ENCODE results near the gene EIF1. TPM values are rescaled to one million over a fixed set of nuclear protein-coding genes. Genes with fewer than 3 reads are reported as not detected.
"Not testable (repeated sequence)": the region's sequence is repeated elsewhere in the genome, so short reads cannot be mapped to it uniquely, and the experiment has no call there.

Gene EIF1
- total RNA-seq, 1 experiment from 2014 or later, result 1,945 TPM

GRCh38 chr17:41683441-41684007 is 5.2 kb upstream of the EIF1 start:
- no peak for TF ChIP-seq CTCF (IDR thresholded peaks at IDR 0.05; ENCODE audit: unreplicated experiment)
- CTCF ChIA-PET, result interaction anchor here (0.6 kb wide), 1 partner anchor 243 kb away, joined by 5 read pairs; the partner anchor contains the start of gene KRT38
- DNase-seq (ENCODE audit: unreplicated experiment), result no peak
- Mint-ChIP-seq H3K4me1 (ENCODE audit: insufficient read depth, unreplicated experiment) (peaks cover 15% of the 10 kb centered on the region), H3K36me3 (ENCODE audit: insufficient read depth, unreplicated experiment) (peaks cover 8% of the 10 kb centered on the region), H3K4me3 (ENCODE audit: unreplicated experiment) (no peak overlapping the region), H3K27ac (ENCODE audit: low read depth, unreplicated experiment) (no peak overlapping the region), H3K27me3 (ENCODE audit: insufficient read depth, unreplicated experiment) (no peaks in the 10 kb centered on the region), H3K9me3 (ENCODE audit: unreplicated experiment) (no peaks in the 10 kb centered on the region)
- POLR2A ChIA-PET, result interaction anchor here (0.9 kb wide), 1 partner anchor 874 kb away, joined by 3 read pairs; no protein-coding TSS in a partner anchor
- no TSS peak for BruUV-seq (replicated peaks)
- intact Hi-C loops (cut with micrococcal nuclease), result no loop called here

- H3K4me3 Mint-ChIP-seq (ENCODE audit: unreplicated experiment), result no peak overlapping the region
- DNase-seq (ENCODE audit: unreplicated experiment), result no peak
- no peaks in the 10 kb centered on the region for H3K27me3 Mint-ChIP-seq (ENCODE audit: insufficient read depth, unreplicated experiment)
- H3K27ac Mint-ChIP-seq (ENCODE audit: low read depth, unreplicated experiment), result no peak overlapping the region
- peaks cover 14% of the 10 kb centered on the region for H3K36me3 Mint-ChIP-seq (ENCODE audit: insufficient read depth, unreplicated experiment)
- ChIA-PET CTCF (no interaction called here), POLR2A (no interaction called here)
- no peaks in the 10 kb centered on the region for H3K9me3 Mint-ChIP-seq (ENCODE audit: unreplicated experiment)
- intact Hi-C loops (cut with micrococcal nuclease), result no loop called here
- no TSS peak for BruUV-seq (replicated peaks)
- peaks cover 10% of the 10 kb centered on the region for H3K4me1 Mint-ChIP-seq (ENCODE audit: insufficient read depth, unreplicated experiment)
- no peak for TF ChIP-seq CTCF (IDR thresholded peaks at IDR 0.05; ENCODE audit: unreplicated experiment)
Observed at GRCh38 chr17:41684035-41684434, 4.7 kb upstream of the EIF1 start.

- BruUV-seq (replicated peaks); H3K4me3 Mint-ChIP-seq (ENCODE audit: unreplicated experiment); DNase-seq (ENCODE audit: unreplicated experiment); H3K9me3 Mint-ChIP-seq (ENCODE audit: unreplicated experiment); H3K27ac Mint-ChIP-seq (ENCODE audit: low read depth, unreplicated experiment); intact Hi-C loops (cut with micrococcal nuclease); H3K4me1 Mint-ChIP-seq (ENCODE audit: insufficient read depth, unreplicated experiment); CTCF ChIA-PET; H3K27me3 Mint-ChIP-seq (ENCODE audit: insufficient read depth, unreplicated experiment); POLR2A ChIA-PET: not testable (repeated sequence)
- peaks cover 25% of the 10 kb centered on the region for H3K36me3 Mint-ChIP-seq (ENCODE audit: insufficient read depth, unreplicated experiment)
Observed at GRCh38 chr17:41685753-41686152, 2.9 kb upstream of the EIF1 start.

- CTCF ChIA-PET, result interaction anchor here (0.8 kb wide), 1 partner anchor 10 kb away, joined by 3 read pairs; no protein-coding TSS in a partner anchor
- Mint-ChIP-seq H3K36me3 (ENCODE audit: insufficient read depth, unreplicated experiment) (peaks cover 30% of the 10 kb centered on the region), H3K9me3 (ENCODE audit: unreplicated experiment) (no peaks in the 10 kb centered on the region), H3K27me3 (ENCODE audit: insufficient read depth, unreplicated experiment) (no peaks in the 10 kb centered on the region), H3K4me1 (ENCODE audit: insufficient read depth, unreplicated experiment) (peaks cover 6% of the 10 kb centered on the region), H3K27ac (ENCODE audit: low read depth, unreplicated experiment) (no peak overlapping the region), H3K4me3 (ENCODE audit: unreplicated experiment) (no peak overlapping the region)
- POLR2A ChIA-PET, result no interaction called here
- intact Hi-C loops (cut with micrococcal nuclease), result no loop called here
- no peak for DNase-seq (ENCODE audit: unreplicated experiment)
- no peak for TF ChIP-seq CTCF (IDR thresholded peaks at IDR 0.05; ENCODE audit: unreplicated experiment)
- BruUV-seq (replicated peaks), result no TSS peak
Observed at GRCh38 chr17:41686281-41686680, 2.4 kb upstream of the EIF1 start.
